Right lobe of liver (tissue), 4 donors: Measurements from ENCODE around the gene LMO7.

Experiments
- CTCF ChIP-seq, 4 donors: fragments of 200-600 bp in 3 of 4; fragments of 450-650 bp in 1 of 4; IDR thresholded peaks; one replicate each; pipeline versions ENCODE4 v1.5.1 to v1.8.0; 2016 to 2022; ENCODE audit warnings: antibody characterized with exemption in 4 of 4, mild to moderate bottlenecking in 2 of 4
- POLR2A ChIP-seq: fragments of 450-650 bp; IDR thresholded peaks from one replicate; pipeline ENCODE4 v1.6.1; 2017; ENCODE audit warnings: antibody characterized with exemption, mild to moderate bottlenecking
- donor health status: DM: no; HTN: no; CAD: no.
- donor health status: DM: no; HTN: no; CAD: no.
- donor health status: DM: no; HTN: yes; CAD: no.

- TF ChIP-seq CTCF (IDR thresholded peaks at IDR 0.05) = no peak
- no peak for TF ChIP-seq POLR2A
Measured at GRCh38 chr13:75661443-75661842, 25.3 kb downstream of the LMO7 start.
